DOHH2 (cell line): ENCODE measurements around the gene TMEM44.

Experiments used
- H3F3A ChIP-seq: fragments of 200-600 bp; sonication (generic), shearing (Covaris generic); 2 replicates; pipeline ENCODE4 v1.6.0; 2016; ENCODE audit warnings: antibody characterized with exemption, mild to moderate bottlenecking; ENCODE audit not compliant: control insufficient read depth, insufficient read depth
- H3K27ac ChIP-seq: fragments of 200-600 bp; sonication (generic); 2 replicates; pipeline ENCODE4 v1.5.1; 2014; ENCODE audit warnings: low read depth, mild to moderate bottlenecking, low read length, moderate library complexity
- H3K27me3 ChIP-seq: fragments of 200-600 bp; sonication (generic); 2 replicates; pipeline ENCODE4 v1.6.1; 2014; ENCODE audit warnings: mild to moderate bottlenecking, low read length, mixed read lengths; ENCODE audit not compliant: control insufficient read depth
- H3K36me3 ChIP-seq: fragments of 200-600 bp; sonication (generic); 2 replicates; pipeline ENCODE4 v1.6.1; 2014; ENCODE audit warnings: mild to moderate bottlenecking, low read length, moderate library complexity, mixed read lengths; ENCODE audit not compliant: control insufficient read depth
- H3K4me1 ChIP-seq: fragments of 200-600 bp; sonication (generic); 2 replicates; pipeline ENCODE4 v1.6.1; 2014; ENCODE audit warnings: mild to moderate bottlenecking, low read length, mixed read lengths; ENCODE audit not compliant: control insufficient read depth
- H3K4me2 ChIP-seq: fragments of 200-600 bp; sonication (generic); 2 replicates; pipeline ENCODE4 v1.6.0; 2014; ENCODE audit warnings: mild to moderate bottlenecking, low read length, moderate library complexity
- H3K4me3 ChIP-seq: fragments of 200-600 bp; sonication (generic); 2 replicates; pipeline ENCODE4 v1.5.1; 2014; ENCODE audit warnings: mild to moderate bottlenecking, low read length, mixed read lengths
- H3K79me2 ChIP-seq: fragments of 200-600 bp; sonication (generic); 2 replicates; pipeline ENCODE4 v1.6.1; 2014; ENCODE audit warnings: mild to moderate bottlenecking, low read length, mixed read lengths; ENCODE audit not compliant: control insufficient read depth
- H3K9me2 ChIP-seq: fragments of 200-600 bp; sonication (generic); replicated peaks from 2 replicates; pipeline ENCODE4 v1.6.1; 2014; ENCODE audit warnings: mild to moderate bottlenecking, low read length, mixed read lengths; ENCODE audit not compliant: control insufficient read depth
- H3K9me3 ChIP-seq: fragments of 200-600 bp; sonication (generic); 2 replicates; pipeline ENCODE4 v1.6.1; 2014; ENCODE audit warnings: antibody characterized with exemption, low read length, mixed read lengths; ENCODE audit not compliant: control insufficient read depth, insufficient read depth
- H4K20me1 ChIP-seq: fragments of 200-600 bp; sonication (generic); 2 replicates; pipeline ENCODE4 v1.6.0; 2014; ENCODE audit warnings: low read depth, mild to moderate bottlenecking, antibody characterized with exemption, low read length, moderate library complexity; ENCODE audit not compliant: control insufficient read depth, insufficient read depth
- EZH2phosphoT487 ChIP-seq: fragments of 200-600 bp; sonication (generic); IDR thresholded peaks from 2 replicates; pipeline ENCODE4 v1.6.1; 2017; ENCODE audit warnings: borderline replicate concordance, mild to moderate bottlenecking, antibody characterized with exemption, low read length, moderate library complexity, mixed read lengths
- TF ChIP-seq, protein P1 (sequence below): fragments of 200-600 bp; sonication (generic); IDR thresholded peaks from one replicate; pipeline ENCODE4 v1.5.1; 2014; ENCODE audit warnings: antibody characterized with exemption, mild to moderate bottlenecking, low read depth, low read length; ENCODE audit not compliant: poor library complexity, severe bottlenecking

TMEM44 gene

DNA sequence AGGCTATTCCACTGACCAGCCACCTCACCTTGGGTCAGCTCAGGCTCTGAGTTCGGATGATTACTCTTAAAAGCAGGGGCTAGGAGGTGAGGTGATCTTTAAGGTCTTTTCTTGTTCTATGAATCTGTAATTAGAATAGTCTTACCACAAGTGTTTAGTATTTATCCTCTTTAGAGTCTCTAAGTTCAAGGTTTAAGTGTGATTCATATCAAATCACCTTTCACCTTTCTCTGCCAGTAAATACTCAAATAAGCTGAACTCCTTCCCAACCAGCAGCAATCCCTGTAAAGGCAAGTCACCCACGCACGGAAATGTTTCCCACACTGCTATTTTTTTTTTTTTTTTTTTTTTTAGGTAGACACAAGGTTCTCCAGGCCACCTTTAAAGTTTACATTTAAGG, 14.5 kb upstream of the TMEM44 start:
- TF ChIP-seq EZH2phosphoT487 = no peak
- TF ChIP-seq, protein P1, sequence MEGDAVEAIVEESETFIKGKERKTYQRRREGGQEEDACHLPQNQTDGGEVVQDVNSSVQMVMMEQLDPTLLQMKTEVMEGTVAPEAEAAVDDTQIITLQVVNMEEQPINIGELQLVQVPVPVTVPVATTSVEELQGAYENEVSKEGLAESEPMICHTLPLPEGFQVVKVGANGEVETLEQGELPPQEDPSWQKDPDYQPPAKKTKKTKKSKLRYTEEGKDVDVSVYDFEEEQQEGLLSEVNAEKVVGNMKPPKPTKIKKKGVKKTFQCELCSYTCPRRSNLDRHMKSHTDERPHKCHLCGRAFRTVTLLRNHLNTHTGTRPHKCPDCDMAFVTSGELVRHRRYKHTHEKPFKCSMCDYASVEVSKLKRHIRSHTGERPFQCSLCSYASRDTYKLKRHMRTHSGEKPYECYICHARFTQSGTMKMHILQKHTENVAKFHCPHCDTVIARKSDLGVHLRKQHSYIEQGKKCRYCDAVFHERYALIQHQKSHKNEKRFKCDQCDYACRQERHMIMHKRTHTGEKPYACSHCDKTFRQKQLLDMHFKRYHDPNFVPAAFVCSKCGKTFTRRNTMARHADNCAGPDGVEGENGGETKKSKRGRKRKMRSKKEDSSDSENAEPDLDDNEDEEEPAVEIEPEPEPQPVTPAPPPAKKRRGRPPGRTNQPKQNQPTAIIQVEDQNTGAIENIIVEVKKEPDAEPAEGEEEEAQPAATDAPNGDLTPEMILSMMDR = no peak
- H3K4me3 ChIP-seq = no peak overlapping the region
- H3K9me2 ChIP-seq = no peaks in the 10 kb centered on the region
- H3K9me3 ChIP-seq = no peaks in the 10 kb centered on the region
- no peak overlapping the region for H3K4me2 ChIP-seq
- peaks cover 82% of the 10 kb centered on the region for H3K36me3 ChIP-seq
- H3F3A ChIP-seq = no peaks in the 10 kb centered on the region
- H3K79me2 ChIP-seq = no peaks in the 10 kb centered on the region
- no peak overlapping the region for H3K27ac ChIP-seq
- no peaks in the 10 kb centered on the region for H3K27me3 ChIP-seq
- H3K4me1 ChIP-seq = no peaks in the 10 kb centered on the region
- H4K20me1 ChIP-seq = no peaks in the 10 kb centered on the region

DNA sequence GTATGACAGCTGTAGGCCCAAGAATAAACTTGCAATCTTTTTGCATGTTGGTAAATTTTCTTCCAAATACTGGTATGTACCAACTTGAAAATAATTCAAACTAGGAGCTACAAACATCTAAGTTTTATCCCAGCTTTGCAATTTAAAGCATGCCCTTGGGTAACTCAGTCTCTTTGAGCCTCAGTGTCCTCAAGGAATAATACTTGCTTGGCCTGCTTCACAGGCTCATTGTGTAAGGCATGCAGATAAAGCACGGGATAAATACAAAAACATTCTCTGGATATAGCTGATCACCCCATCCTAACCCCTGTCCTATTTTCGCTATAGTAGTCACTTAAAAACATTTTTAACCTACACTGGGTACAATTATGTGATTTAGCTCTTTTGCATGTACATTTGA, 9.6 kb upstream of the TMEM44 start:
- no peak for TF ChIP-seq EZH2phosphoT487
- TF ChIP-seq, protein P1 = no peak
- Histone ChIP-seq H3K9me2 (no peaks in the 10 kb centered on the region), H3K36me3 (peaks cover 68% of the 10 kb centered on the region), H3K79me2 (no peaks in the 10 kb centered on the region), H4K20me1 (no peaks in the 10 kb centered on the region), H3K27me3 (no peaks in the 10 kb centered on the region), H3K4me2 (no peak overlapping the region), H3F3A (no peaks in the 10 kb centered on the region), H3K27ac (no peak overlapping the region), H3K4me1 (no peaks in the 10 kb centered on the region), H3K9me3 (no peaks in the 10 kb centered on the region), H3K4me3 (no peak overlapping the region)

DNA sequence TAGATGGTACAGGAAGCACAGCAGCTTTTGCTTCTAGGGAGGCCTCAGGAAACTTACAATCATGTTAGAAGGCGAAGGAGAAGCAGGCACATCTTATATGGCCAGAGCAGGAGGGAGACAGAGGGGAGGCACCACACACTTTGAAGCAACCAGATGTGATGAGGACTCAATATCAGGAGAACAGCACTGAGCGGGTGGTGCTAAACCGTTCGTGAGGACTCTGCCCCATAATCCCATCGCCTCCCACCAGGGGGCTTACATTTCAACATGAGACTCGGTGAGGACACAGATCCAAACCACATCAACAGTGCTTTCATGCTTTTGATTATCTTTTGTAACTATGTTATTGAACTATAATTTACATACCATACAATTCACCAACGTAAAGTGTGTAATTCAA, 7.6 kb upstream of the TMEM44 start:
- Histone ChIP-seq H3K4me2 (no peak overlapping the region), H3K9me3 (no peaks in the 10 kb centered on the region), H3K4me3 (no peak overlapping the region), H3K27ac (no peak overlapping the region), H3K79me2 (no peaks in the 10 kb centered on the region), H3K27me3 (no peaks in the 10 kb centered on the region), H3K9me2 (no peaks in the 10 kb centered on the region), H3K36me3 (peaks cover 54% of the 10 kb centered on the region), H4K20me1 (no peaks in the 10 kb centered on the region), H3F3A (no peaks in the 10 kb centered on the region), H3K4me1 (no peaks in the 10 kb centered on the region)
- TF ChIP-seq EZH2phosphoT487 = no peak
- TF ChIP-seq, protein P1 = peak; percentile 18
